BLaER1 treated with 17β-estradiol and CSF1 and Interleukin-3, amounts not matched to agents 10 nM and 100 nM (cell line): ENCODE measurements around the gene NPM3.

Experiments
- H3K27ac ChIP-seq, 11 experiments: shearing (Covaris generic); formaldehyde crosslinking; 2 replicates each; pipeline ENCODE4 v1.8.1; 2022
- H3K27me3 ChIP-seq, 11 experiments: shearing (Covaris generic); formaldehyde crosslinking; 2 replicates each; pipeline ENCODE4 v1.8.1; 2022
- H3K36me3 ChIP-seq, 11 experiments: shearing (Covaris generic); formaldehyde crosslinking; 2 replicates each; pipeline ENCODE4 v1.8.1; 2022
- H3K4me1 ChIP-seq, 10 experiments: shearing (Covaris generic); formaldehyde crosslinking; 2 replicates each; pipeline ENCODE4 v1.8.1; 2022
- H3K4me2 ChIP-seq, 11 experiments: shearing (Covaris generic); formaldehyde crosslinking; 2 replicates each; pipeline ENCODE4 v1.8.1; 2022
- H3K4me3 ChIP-seq, 10 experiments: shearing (Covaris generic); formaldehyde crosslinking; 2 replicates each; pipeline ENCODE4 v1.8.1; 2022
- H3K9ac ChIP-seq, 11 experiments: shearing (Covaris generic); formaldehyde crosslinking; 2 replicates each; pipeline ENCODE4 v1.8.1; 2022
- H3K9me3 ChIP-seq, 11 experiments: shearing (Covaris generic); formaldehyde crosslinking; replicated peaks in 1 of 11; 2 replicates each; pipeline ENCODE4 v1.8.1; 2022
- H4K20me1 ChIP-seq, 11 experiments: shearing (Covaris generic); formaldehyde crosslinking; 2 replicates each; pipeline ENCODE4 v1.8.1; 2022
- Cebpa-rat ChIP-seq, 11 experiments: shearing (Covaris generic); IDR thresholded peaks; 2 replicates each; pipeline ENCODE4 v1.8.1; 2022

NPM3 gene

DNA sequence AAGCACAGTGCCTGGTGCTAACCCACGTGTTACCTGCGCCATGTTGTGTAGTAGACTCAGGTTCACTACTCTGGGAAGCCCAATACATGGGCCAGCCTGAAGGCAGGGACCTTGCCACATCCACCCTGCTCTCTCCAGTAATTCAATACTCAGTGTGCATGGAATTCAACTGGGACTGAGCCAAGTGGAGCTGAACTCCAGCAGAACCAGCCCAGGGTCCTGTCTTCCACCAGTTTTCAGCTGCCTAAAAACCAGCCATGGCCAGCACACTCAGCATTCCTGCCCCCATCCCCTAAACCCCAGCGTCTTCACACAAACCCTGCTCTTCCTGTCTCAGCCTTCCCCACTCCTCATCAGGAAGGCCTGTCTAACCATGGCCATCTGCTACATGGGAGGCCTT, 22.7 kb downstream of the NPM3 start:
- H3K4me2 ChIP-seq = no peak overlapping the region

DNA sequence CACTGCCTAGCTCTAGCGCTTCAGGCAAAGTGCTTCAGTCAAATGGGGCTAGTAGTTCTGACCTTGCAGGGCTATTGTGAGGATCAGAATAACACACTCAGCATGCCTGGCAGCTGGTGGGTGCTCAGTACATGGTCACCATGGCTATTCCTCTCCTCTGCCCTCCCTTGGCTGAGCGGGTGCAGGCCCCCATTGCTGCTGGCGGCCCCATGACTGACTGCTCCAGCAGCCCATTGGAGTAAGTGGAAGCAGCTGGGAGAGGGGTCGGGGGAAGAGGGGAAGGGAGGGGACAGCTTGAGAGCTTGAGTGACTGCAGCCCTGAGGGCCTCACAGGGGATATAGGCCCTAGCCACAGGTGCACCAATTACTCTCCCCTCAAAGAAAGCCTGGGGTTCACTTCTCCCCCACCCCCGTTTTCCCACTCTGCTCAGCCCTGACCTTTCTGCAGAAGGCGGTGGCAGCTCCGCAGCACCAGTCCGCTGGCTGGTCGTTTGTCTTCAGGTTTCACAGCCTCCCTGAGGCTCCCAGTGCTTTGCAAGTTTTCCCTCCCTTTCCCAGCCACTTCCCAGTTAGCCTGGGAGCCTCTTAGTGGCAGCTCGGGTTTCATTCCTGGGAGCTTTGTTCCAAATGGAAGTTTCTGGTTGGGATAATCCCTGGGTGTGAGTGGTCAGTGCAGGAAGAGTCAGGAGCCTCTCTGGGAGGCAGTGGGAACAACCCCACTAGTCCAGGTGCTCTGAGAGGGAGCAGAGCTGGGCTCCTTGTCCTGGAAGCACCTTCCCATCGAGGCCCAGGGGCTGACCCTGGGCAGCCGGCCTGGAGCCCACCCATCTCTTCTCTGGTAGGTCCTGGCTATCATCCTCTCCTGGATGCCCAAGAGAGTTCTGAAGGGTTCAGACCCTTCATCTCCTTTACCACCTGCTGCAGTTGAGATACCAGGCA, 23.7 kb downstream of the NPM3 start:
- H3K4me2 ChIP-seq = no peak overlapping the region

More for the DNA sequence above, 22.7 kb downstream of the NPM3 start:
- no peaks in the 10 kb centered on the region for H3K4me1 ChIP-seq
- H3K4me3 ChIP-seq = no peak overlapping the region
- H3K36me3 ChIP-seq = no peaks in the 10 kb centered on the region
- peaks cover 0 to 10% (median 0%) of the 10 kb centered on the region in 11 experiments; a peak in 2 of 22 replicates for H3K27me3 ChIP-seq
- H3K9me3 ChIP-seq = no peaks in the 10 kb centered on the region
- peaks cover 0 to 6% (median 0%) of the 10 kb centered on the region in 11 experiments; a peak in 2 of 22 replicates for H4K20me1 ChIP-seq
- no peak overlapping the region for H3K27ac ChIP-seq
- no peak for TF ChIP-seq Cebpa-rat (IDR thresholded peaks at IDR 0.05)
- no peak overlapping the region for H3K9ac ChIP-seq

DNA sequence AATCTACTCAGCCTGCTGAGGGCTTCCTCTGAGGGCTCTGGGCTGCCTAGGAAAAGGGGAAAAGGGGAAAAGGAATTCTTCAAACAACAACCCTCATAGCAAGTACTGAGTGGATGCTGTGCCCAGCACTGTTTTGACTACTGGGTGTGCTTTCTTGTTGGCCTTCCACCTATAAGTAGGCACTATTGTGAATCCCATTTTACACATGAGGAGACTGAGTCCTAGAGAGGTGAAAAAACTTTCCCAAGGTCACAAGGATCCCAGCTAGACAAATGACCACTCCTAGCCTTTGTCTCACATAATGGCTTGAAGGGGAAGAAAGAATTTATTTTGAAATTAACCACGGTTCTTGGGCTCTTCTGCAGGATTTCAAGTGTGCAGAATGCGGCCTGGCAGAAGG, 24.4 kb downstream of the NPM3 start:
- Histone ChIP-seq H3K36me3 (no peaks in the 10 kb centered on the region), H3K27me3 (no peaks in the 10 kb centered on the region), H3K4me3 (no peak overlapping the region), H3K4me2 (no peak overlapping the region), H4K20me1 (peaks cover 0 to 6% (median 0%) of the 10 kb centered on the region in 11 experiments; a peak in 2 of 22 replicates), H3K9ac (no peak overlapping the region), H3K4me1 (no peaks in the 10 kb centered on the region), H3K9me3 (no peaks in the 10 kb centered on the region), H3K27ac (no peak overlapping the region)
- no peak for TF ChIP-seq Cebpa-rat (IDR thresholded peaks at IDR 0.05)

More for the DNA sequence above, 23.7 kb downstream of the NPM3 start:
- no peak overlapping the region for H3K9ac ChIP-seq
- no peak overlapping the region for H3K27ac ChIP-seq
- no peaks in the 10 kb centered on the region for H3K9me3 ChIP-seq
- H3K4me3 ChIP-seq = no peak overlapping the region
- no peak for TF ChIP-seq Cebpa-rat (IDR thresholded peaks at IDR 0.05)
- H3K4me1 ChIP-seq = no peaks in the 10 kb centered on the region
- 0 out of 22 replicates have a peak, but pooled peaks cover 0 to under 1% (median 0%) of the 10 kb centered on the region in 11 experiments for H3K27me3 ChIP-seq
- H3K36me3 ChIP-seq = no peaks in the 10 kb centered on the region
- peaks cover 0 to 6% (median 0%) of the 10 kb centered on the region in 11 experiments; a peak in 2 of 22 replicates for H4K20me1 ChIP-seq

DNA sequence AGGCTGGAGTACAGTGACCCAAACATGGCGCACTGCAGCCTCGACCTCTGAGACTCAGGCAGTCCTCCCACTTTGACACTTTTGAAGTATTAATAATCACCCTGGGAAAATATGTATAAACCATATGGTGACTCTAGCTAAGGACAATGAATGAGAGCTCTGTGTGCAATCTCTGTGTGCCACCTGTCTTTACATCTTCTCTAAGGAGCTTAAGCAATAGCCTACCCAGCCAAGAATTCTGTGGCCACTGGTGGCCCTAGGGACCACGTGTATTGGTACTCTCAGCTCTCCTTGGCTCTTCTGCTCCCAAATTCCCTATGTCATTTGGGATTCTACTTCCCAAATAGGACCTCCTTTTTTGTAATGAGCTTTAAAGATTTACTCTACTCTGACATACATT, 31.0 kb downstream of the NPM3 start:
- H3K27ac ChIP-seq = no peak overlapping the region
- H3K4me3 ChIP-seq = no peak overlapping the region
- H3K27me3 ChIP-seq = no peaks in the 10 kb centered on the region
- H3K4me1 ChIP-seq = no peaks in the 10 kb centered on the region
- TF ChIP-seq Cebpa-rat (IDR thresholded peaks at IDR 0.05) = no peak
- H4K20me1 ChIP-seq = no peaks in the 10 kb centered on the region
- H3K4me2 ChIP-seq = no peak overlapping the region
- H3K9ac ChIP-seq = no peak overlapping the region
- H3K36me3 ChIP-seq = no peaks in the 10 kb centered on the region
- H3K9me3 ChIP-seq = no peaks in the 10 kb centered on the region

DNA sequence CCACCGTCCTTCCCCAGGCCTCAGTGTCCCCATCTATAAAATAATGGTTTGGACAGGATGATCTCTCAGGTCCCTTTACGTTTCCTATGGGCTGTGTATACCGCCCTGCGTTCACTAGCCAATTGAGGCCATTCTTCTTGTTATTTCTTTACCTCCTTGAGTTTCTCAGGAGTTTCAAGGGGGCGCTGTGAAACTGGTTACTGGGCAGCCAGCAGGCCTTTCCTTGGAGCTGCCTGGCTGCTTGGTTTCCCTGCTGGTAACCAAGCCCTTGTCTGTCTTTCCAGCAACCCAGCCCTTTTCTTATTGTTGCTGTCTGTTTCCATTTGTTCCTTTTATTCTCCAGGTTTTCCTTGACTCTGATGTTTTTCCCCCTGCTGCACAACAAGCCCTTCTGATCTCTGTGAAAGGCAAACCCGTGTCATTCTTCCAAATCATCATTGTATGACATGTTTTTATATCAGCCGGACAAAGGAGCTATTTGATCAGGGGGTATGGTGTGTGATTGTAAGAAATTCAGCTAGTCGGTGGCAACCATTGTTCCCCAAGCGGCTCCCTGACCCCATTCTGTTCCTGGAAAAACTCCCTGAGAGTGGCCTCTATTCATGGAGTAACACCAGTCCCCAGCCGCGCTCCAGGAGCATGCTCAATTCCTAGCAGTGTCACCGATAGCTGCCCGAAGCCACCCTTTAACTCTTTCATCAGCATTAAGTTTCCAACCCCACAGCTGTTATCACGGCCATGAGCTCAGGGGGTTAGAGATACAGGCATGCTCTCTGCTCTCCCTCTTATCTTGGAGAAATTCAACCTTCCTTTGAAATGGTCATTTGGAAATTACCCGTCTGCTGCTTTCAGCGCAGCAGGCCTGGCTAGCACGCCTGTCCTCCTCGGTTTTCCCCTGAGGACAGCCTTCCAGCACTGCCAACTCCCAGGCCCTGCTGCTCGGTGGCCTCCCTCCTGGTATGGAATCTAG, 33.9 kb downstream of the NPM3 start:
- no peaks in the 10 kb centered on the region for H4K20me1 ChIP-seq
- no peaks in the 10 kb centered on the region for H3K27me3 ChIP-seq
- no peak overlapping the region for H3K4me2 ChIP-seq
- H3K27ac ChIP-seq = no peak overlapping the region
- no peak for TF ChIP-seq Cebpa-rat (IDR thresholded peaks at IDR 0.05)
- H3K9ac ChIP-seq = no peak overlapping the region
- no peaks in the 10 kb centered on the region for H3K36me3 ChIP-seq
- H3K4me1 ChIP-seq = no peaks in the 10 kb centered on the region
- H3K4me3 ChIP-seq = no peak overlapping the region
- no peaks in the 10 kb centered on the region for H3K9me3 ChIP-seq

DNA sequence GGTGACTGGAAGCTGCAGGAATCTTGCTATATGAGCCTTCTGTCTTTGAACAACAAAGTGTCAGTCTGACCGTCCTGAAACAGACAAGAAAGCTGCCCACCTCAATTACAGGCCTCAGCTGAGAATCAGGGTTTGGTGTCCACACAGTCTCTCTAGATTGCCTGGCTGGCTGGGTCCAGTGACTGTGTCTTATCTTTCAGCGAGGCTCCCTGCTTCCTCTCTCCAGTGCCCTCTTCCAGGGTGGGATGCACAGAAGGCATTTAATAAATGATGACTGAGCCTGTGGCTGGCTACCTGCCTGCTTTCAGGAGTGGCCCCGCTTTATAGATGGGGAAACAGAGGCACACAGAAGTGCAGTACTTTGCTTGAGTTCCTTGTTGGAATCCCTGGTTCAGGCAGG, 34.8 kb downstream of the NPM3 start:
- TF ChIP-seq Cebpa-rat (IDR thresholded peaks at IDR 0.05) = no peak
- Histone ChIP-seq H3K4me2 (no peak overlapping the region), H3K9me3 (no peaks in the 10 kb centered on the region), H3K9ac (no peak overlapping the region), H3K36me3 (no peaks in the 10 kb centered on the region), H3K27me3 (no peaks in the 10 kb centered on the region), H3K27ac (no peak overlapping the region), H3K4me3 (no peak overlapping the region), H4K20me1 (no peaks in the 10 kb centered on the region), H3K4me1 (no peaks in the 10 kb centered on the region)

DNA sequence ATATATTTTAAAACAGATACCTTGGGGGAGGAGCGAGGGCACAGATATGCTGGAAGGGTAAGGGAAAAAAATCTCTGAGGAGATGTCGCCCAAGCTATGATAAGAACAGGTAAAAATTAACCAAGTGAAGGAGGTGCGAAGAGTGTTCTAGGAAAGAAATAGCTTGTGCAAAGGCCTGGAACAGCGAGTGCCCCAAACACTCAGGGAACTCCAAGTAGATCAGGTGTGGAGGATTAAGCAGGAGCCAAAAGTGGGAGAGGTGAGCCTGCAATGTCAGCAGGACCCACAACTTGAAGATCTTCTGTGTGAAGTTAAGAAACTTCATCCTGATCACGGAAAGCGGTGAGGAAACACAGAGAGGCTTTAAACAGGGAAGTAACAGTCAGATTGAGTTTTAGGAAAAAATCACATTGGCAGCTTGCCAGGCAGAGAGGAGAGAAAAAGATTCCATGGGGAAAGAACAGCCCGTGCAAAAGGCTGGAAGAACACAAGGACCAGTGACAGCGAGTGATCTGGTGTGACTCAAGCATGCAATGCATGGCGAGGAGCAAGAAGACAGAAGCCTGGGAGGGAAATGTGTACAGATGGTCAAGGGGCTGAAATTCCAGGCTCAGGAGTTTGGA, 38.1 kb downstream of the NPM3 start:
- TF ChIP-seq Cebpa-rat (IDR thresholded peaks at IDR 0.05) = no peak
- Histone ChIP-seq H3K27me3 (no peaks in the 10 kb centered on the region), H3K4me3 (no peak overlapping the region), H3K27ac (no peak overlapping the region), H3K36me3 (no peaks in the 10 kb centered on the region), H3K4me1 (no peaks in the 10 kb centered on the region), H4K20me1 (no peaks in the 10 kb centered on the region), H3K9me3 (no peaks in the 10 kb centered on the region), H3K9ac (no peak overlapping the region), H3K4me2 (no peak overlapping the region)

DNA sequence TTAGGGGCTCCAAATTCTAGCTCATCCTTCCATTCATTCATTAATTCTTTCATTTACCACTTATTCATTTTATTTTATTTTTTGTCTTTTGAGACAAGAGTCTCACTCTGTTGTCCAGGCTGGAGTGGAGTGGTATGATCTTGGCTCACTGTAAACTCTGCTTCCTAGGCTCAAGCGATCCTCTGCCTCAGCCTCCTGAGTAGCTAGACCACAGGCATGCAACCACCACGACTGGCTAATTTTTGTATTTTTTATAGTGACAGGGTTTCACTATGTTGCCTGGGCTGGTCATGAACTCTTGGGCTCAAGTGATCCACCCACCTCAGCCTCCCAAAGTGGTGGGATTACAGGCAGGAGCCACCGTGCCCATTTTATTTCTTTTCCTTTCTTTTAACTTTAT, 39.0 kb downstream of the NPM3 start:
- Histone ChIP-seq H4K20me1 (no peaks in the 10 kb centered on the region), H3K4me1 (no peaks in the 10 kb centered on the region), H3K4me3 (no peak overlapping the region), H3K9ac (no peak overlapping the region), H3K36me3 (no peaks in the 10 kb centered on the region), H3K9me3 (no peaks in the 10 kb centered on the region), H3K27ac (no peak overlapping the region), H3K4me2 (no peak overlapping the region), H3K27me3 (no peaks in the 10 kb centered on the region)
- no peak for TF ChIP-seq Cebpa-rat (IDR thresholded peaks at IDR 0.05)

DNA sequence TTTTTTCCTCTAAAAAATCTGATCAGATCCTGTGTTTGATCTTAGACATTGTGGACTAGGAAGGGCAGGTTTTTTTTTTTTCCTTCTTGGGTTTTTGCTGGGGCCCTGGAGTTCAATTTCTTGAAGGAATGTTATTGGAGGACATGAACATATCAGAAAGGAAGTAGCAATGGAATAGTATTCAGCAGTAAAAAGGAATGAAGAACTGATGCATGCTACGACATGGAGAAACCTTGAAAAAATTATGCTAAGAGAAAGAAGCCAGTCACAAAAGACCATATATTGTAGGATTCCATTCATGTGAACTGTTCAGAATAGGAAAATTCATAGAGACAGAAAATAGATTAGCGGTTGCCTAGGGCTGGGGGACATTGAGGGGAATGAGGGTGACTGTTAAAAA, 41.3 kb downstream of the NPM3 start:
- Histone ChIP-seq H3K9me3 (no peaks in the 10 kb centered on the region), H3K4me1 (no peaks in the 10 kb centered on the region), H3K27ac (no peak overlapping the region), H3K4me2 (no peak overlapping the region), H3K27me3 (no peaks in the 10 kb centered on the region), H3K9ac (no peak overlapping the region), H3K4me3 (no peak overlapping the region), H4K20me1 (no peaks in the 10 kb centered on the region), H3K36me3 (no peaks in the 10 kb centered on the region)
- no peak for TF ChIP-seq Cebpa-rat (IDR thresholded peaks at IDR 0.05)
